Fibroblast of lung (primary cell): ENCODE measurements around the gene CHST9. TPM values are rescaled to one million over a fixed set of nuclear protein-coding genes. Genes with fewer than 3 reads are reported as not detected.

Experiments used
- DNase-seq, 2 donors: peaks; one replicate each; pipeline versions ENCODE4 v3.0.0 to v3.0.0-alpha.2; 2010; ENCODE audit warnings: low read depth in 2 of 2
- H2AFZ ChIP-seq: 2 replicates; pipeline ENCODE4 v1.5.1; 2012; ENCODE audit warnings: low read length, control low read depth, inconsistent platforms
- H3K27ac ChIP-seq: 2 replicates; pipeline ENCODE4 v1.5.1; 2011; ENCODE audit warnings: low read length, control low read depth; ENCODE audit not compliant: insufficient read depth
- H3K27me3 ChIP-seq: 2 replicates; pipeline ENCODE4 v1.5.1; 2011; ENCODE audit warnings: mild to moderate bottlenecking, low read length; ENCODE audit not compliant: control insufficient read depth, insufficient read depth
- H3K36me3 ChIP-seq: 2 replicates; pipeline ENCODE4 v1.5.1; 2011; ENCODE audit warnings: low read length; ENCODE audit not compliant: control insufficient read depth, insufficient read depth
- H3K4me1 ChIP-seq: 2 replicates; pipeline ENCODE4 v1.5.1; 2011; ENCODE audit warnings: low read length; ENCODE audit not compliant: control insufficient read depth, insufficient read depth; ENCODE audit errors: extremely low read depth
- H3K4me2 ChIP-seq: 2 replicates; pipeline ENCODE4 v1.5.1; 2011; ENCODE audit warnings: low read length, control low read depth; ENCODE audit not compliant: insufficient read depth; ENCODE audit errors: extremely low read depth
- H3K4me3 ChIP-seq, 4 experiments: fragments of 200-600 bp in 1 of 4; sonication (generic) in 1 of 4; replicated peaks in 1 of 4; 2 replicates each; pipeline ENCODE4 v1.5.1; 2011 to 2016; ENCODE audit warnings: low read length in 4 of 4, low read depth in 3 of 4, mild to moderate bottlenecking in 3 of 4, control low read depth in 2 of 4, inconsistent platforms in 1 of 4, mixed read lengths in 1 of 4; ENCODE audit not compliant: insufficient read depth in 1 of 4; ENCODE audit errors: control extremely low read depth in 1 of 4
- H3K79me2 ChIP-seq: 2 replicates; pipeline ENCODE4 v1.5.1; 2012; ENCODE audit warnings: mild to moderate bottlenecking, low read length, inconsistent platforms; ENCODE audit not compliant: control insufficient read depth, insufficient read depth
- H3K9ac ChIP-seq: 2 replicates; pipeline ENCODE4 v1.5.1; 2011; ENCODE audit warnings: mild to moderate bottlenecking, low read length, control low read depth; ENCODE audit not compliant: insufficient read depth
- H3K9me3 ChIP-seq: 2 replicates; pipeline ENCODE4 v1.5.1; 2012; ENCODE audit warnings: low read depth, low read length; ENCODE audit not compliant: control insufficient read depth, insufficient read depth
- H4K20me1 ChIP-seq: 2 replicates; pipeline ENCODE4 v1.5.1; 2011; ENCODE audit warnings: low read length; ENCODE audit not compliant: control insufficient read depth, insufficient read depth; ENCODE audit errors: extremely low read depth
- EZH2 ChIP-seq: IDR thresholded peaks from 2 replicates; pipeline ENCODE4 v1.5.1; 2012; ENCODE audit warnings: low read length, control low read depth, mild to moderate bottlenecking; ENCODE audit errors: missing control alignments
- polyA plus RNA-seq, 2 donors: library from polyadenylated mRNA; depleted of rRNA in 1 of 2; stranded (reverse) in 1 of 2; unstranded in 1 of 2; fragments of >200 nt; gene quantifications; 2 replicates each; pipeline ENCODE4 v1.2.1, GENCODE V29; 2011 to 2012; ENCODE audit warnings: missing spikeins in 1 of 2
- total RNA-seq: library from RNA; depleted of rRNA; stranded (reverse); fragments of >200 nt; gene quantifications from 2 replicates; pipeline ENCODE4 v1.2.1, GENCODE V29; 2014
- TF ChIP-seq, protein P1 (sequence below), 2 donors: IDR thresholded peaks in 1 of 2; conservative IDR thresholded peaks in 1 of 2; 1 replicate in 1 of 2; 2 replicates in 1 of 2; pipeline ENCODE4 v1.5.1; 2011 to 2012; ENCODE audit warnings: low read length in 2 of 2, control low read depth in 1 of 2, inconsistent platforms in 1 of 2, low read depth in 1 of 2, mild to moderate bottlenecking in 1 of 2

The CHST9 gene
- total and polyA plus RNA-seq, 2 donors (not counting 1 experiment from before 2014, with no cell fraction given) = not detected

DNA sequence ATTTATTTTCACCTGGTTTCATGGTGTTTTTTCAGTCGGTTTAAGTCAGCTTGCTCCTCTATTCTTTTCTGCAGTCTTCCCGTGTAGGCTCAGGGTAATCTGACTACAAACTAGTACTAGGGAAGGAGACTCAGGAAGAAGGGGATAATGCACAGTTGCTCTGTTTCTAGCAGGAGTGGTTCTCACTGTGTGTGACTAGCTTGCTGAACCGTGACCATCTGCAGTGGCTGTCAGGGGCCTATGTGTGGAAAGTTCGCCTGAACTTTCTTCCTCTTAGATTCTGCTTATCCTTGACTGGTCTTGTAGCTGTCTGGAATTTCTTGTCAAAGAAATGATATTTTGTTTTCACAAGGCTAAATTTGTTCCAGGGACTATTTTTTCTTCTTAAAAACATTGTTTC lies 273.3 kb downstream of the CHST9 start:
- no peak for TF ChIP-seq EZH2
- TF ChIP-seq, protein P1, sequence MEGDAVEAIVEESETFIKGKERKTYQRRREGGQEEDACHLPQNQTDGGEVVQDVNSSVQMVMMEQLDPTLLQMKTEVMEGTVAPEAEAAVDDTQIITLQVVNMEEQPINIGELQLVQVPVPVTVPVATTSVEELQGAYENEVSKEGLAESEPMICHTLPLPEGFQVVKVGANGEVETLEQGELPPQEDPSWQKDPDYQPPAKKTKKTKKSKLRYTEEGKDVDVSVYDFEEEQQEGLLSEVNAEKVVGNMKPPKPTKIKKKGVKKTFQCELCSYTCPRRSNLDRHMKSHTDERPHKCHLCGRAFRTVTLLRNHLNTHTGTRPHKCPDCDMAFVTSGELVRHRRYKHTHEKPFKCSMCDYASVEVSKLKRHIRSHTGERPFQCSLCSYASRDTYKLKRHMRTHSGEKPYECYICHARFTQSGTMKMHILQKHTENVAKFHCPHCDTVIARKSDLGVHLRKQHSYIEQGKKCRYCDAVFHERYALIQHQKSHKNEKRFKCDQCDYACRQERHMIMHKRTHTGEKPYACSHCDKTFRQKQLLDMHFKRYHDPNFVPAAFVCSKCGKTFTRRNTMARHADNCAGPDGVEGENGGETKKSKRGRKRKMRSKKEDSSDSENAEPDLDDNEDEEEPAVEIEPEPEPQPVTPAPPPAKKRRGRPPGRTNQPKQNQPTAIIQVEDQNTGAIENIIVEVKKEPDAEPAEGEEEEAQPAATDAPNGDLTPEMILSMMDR (conservative IDR thresholded peaks at IDR 0.05 in 1 of 2, IDR thresholded peaks at IDR 0.05 in 1 of 2; ENCODE audit: low read depth in 1 of 2, low read length in 2 of 2) = no peak

DNA sequence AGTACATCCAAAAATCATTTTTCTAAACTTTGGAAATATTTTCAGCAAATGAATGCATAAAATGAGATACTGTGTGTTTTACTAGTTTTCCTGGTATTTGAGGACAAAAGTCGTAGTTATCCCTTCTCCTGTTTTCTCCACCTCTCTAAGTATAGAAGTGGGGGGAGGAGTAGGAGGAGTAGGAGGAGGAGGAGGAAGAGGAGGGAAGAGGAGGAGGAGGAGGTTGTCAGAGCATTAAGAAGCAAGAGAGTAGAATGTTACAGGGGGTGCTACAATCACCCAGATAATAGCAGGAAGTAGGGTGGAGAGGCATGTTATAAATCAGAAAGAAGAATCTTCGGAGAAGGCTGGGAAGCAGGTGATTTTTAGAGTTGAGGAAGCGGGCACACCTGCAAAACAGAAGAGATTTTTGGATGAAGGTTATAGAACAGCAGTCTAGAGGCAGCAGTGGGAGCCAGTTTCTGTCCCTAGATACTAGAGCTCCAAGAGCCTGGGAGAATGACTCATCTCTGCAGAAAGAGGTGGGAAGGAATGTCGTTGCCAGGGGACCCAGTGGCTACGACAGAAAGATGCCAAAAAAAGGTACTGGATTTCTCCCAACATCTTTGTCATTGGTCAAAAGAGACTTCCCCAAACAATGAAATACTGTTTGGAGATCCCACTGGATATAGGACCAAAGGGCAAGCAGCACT lies 275.4 kb downstream of the CHST9 start:
- Histone ChIP-seq H2AFZ (no peak overlapping the region), H3K9ac (no peak overlapping the region), H3K79me2 (no peaks in the 10 kb centered on the region), H3K4me3 (no peak overlapping the region), H4K20me1 (no peaks in the 10 kb centered on the region), H3K27me3 (no peaks in the 10 kb centered on the region), H3K36me3 (no peaks in the 10 kb centered on the region), H3K9me3 (no peaks in the 10 kb centered on the region), H3K27ac (no peak overlapping the region), H3K4me1 (no peaks in the 10 kb centered on the region), H3K4me2 (no peak overlapping the region)
- TF ChIP-seq, protein P1 (conservative IDR thresholded peaks at IDR 0.05 in 1 of 2, IDR thresholded peaks at IDR 0.05 in 1 of 2; ENCODE audit: low read depth in 1 of 2, low read length in 2 of 2) = no peak
- TF ChIP-seq EZH2 = no peak
- DNase-seq = no peak

More for the DNA sequence above, 273.3 kb downstream of the CHST9 start:
- no peak overlapping the region for H3K4me2 ChIP-seq
- H3K27me3 ChIP-seq = no peaks in the 10 kb centered on the region
- DNase-seq = no peak
- H3K9me3 ChIP-seq = no peaks in the 10 kb centered on the region
- H3K36me3 ChIP-seq = no peaks in the 10 kb centered on the region
- no peaks in the 10 kb centered on the region for H3K79me2 ChIP-seq
- no peaks in the 10 kb centered on the region for H3K4me1 ChIP-seq
- no peaks in the 10 kb centered on the region for H4K20me1 ChIP-seq
- H3K27ac ChIP-seq = no peak overlapping the region
- H3K9ac ChIP-seq = no peak overlapping the region
- H3K4me3 ChIP-seq = no peak overlapping the region
- H2AFZ ChIP-seq = no peak overlapping the region

DNA sequence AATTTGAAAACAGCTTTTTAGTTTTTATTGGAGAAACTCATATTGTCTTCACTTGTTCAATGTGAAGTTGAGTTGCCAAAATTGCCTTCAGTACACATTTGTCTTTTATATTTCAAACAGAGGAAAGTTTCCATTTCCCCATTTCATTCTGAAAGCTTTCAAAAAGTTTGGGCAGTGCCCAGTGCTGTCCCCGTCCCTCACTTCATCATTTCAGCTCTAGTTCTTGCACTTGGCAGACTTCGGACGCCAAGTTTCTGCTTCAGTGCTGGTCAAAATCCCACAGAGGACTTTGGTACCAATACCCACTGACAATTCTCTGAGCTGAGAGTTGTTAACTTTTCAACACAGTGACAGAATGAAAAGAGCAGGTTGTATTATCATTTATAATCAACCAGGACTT lies 276.2 kb downstream of the CHST9 start:
- Histone ChIP-seq H3K4me1 (no peaks in the 10 kb centered on the region), H3K9me3 (no peaks in the 10 kb centered on the region), H3K9ac (no peak overlapping the region), H3K27ac (no peak overlapping the region), H3K27me3 (no peaks in the 10 kb centered on the region), H3K79me2 (no peaks in the 10 kb centered on the region), H4K20me1 (no peaks in the 10 kb centered on the region), H3K36me3 (no peaks in the 10 kb centered on the region), H2AFZ (no peak overlapping the region), H3K4me2 (no peak overlapping the region), H3K4me3 (no peak overlapping the region)
- no peak for DNase-seq
- TF ChIP-seq, protein P1 (conservative IDR thresholded peaks at IDR 0.05 in 1 of 2, IDR thresholded peaks at IDR 0.05 in 1 of 2; ENCODE audit: low read depth in 1 of 2, low read length in 2 of 2) = no peak
- no peak for TF ChIP-seq EZH2
